ENCODE results near the gene ATG2A. TPM values are rescaled to one million over a fixed set of nuclear protein-coding genes. Genes with fewer than 3 reads are reported as not detected.

ATG2A gene
- total and polyA plus RNA-seq, 9 of the 15 experiments (the other 6 are each of a cell fraction or from before 2014, with no cell fraction given): 0.25 to 45.9 (median 5.2) TPM

GRCh38 chr11:64894070-64894811 lies 22.8 kb downstream of the ATG2A start (continued):
- TF ChIP-seq ZNF224 (CRISPR knock-in tag; IDR thresholded peaks at IDR 0.05) (no peak), ZNF253 (CRISPR knock-in tag; conservative IDR thresholded peaks at IDR 0.05) (no peak), ZZZ3 (IDR thresholded peaks at IDR 0.05) (no peak), FOXA3 (CRISPR knock-in tag; conservative IDR thresholded peaks at IDR 0.05 in 1 of 2, IDR thresholded peaks at IDR 0.05 in 1 of 2) (no peak), POLR2B (IDR thresholded peaks at IDR 0.05; ENCODE audit: low read depth, partially characterized antibody) (peak; percentile 40), ID3 (CRISPR knock-in tag; IDR thresholded peaks at IDR 0.05) (no peak), ID3 (tag; IDR thresholded peaks at IDR 0.05) (no peak), ZNF76 (CRISPR knock-in tag; IDR thresholded peaks at IDR 0.05; ENCODE audit: borderline replicate concordance) (no peak), XRCC5 (IDR thresholded peaks at IDR 0.05; ENCODE audit: low read depth, low read length) (peak; percentile 89; the same call in 1 of the 2 replicates), NCOA1 (IDR thresholded peaks at IDR 0.05; ENCODE audit: low read depth) (no peak), TAF15 (IDR thresholded peaks at IDR 0.05; ENCODE audit: low read depth, low read length) (no peak), HDGF (IDR thresholded peaks at IDR 0.05) (peak; percentile 99)
- TF ChIP-seq, protein P1, sequence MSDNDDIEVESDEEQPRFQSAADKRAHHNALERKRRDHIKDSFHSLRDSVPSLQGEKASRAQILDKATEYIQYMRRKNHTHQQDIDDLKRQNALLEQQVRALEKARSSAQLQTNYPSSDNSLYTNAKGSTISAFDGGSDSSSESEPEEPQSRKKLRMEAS (CRISPR knock-in tag; IDR thresholded peaks at IDR 0.05): no peak
- TF ChIP-seq, protein P2, sequence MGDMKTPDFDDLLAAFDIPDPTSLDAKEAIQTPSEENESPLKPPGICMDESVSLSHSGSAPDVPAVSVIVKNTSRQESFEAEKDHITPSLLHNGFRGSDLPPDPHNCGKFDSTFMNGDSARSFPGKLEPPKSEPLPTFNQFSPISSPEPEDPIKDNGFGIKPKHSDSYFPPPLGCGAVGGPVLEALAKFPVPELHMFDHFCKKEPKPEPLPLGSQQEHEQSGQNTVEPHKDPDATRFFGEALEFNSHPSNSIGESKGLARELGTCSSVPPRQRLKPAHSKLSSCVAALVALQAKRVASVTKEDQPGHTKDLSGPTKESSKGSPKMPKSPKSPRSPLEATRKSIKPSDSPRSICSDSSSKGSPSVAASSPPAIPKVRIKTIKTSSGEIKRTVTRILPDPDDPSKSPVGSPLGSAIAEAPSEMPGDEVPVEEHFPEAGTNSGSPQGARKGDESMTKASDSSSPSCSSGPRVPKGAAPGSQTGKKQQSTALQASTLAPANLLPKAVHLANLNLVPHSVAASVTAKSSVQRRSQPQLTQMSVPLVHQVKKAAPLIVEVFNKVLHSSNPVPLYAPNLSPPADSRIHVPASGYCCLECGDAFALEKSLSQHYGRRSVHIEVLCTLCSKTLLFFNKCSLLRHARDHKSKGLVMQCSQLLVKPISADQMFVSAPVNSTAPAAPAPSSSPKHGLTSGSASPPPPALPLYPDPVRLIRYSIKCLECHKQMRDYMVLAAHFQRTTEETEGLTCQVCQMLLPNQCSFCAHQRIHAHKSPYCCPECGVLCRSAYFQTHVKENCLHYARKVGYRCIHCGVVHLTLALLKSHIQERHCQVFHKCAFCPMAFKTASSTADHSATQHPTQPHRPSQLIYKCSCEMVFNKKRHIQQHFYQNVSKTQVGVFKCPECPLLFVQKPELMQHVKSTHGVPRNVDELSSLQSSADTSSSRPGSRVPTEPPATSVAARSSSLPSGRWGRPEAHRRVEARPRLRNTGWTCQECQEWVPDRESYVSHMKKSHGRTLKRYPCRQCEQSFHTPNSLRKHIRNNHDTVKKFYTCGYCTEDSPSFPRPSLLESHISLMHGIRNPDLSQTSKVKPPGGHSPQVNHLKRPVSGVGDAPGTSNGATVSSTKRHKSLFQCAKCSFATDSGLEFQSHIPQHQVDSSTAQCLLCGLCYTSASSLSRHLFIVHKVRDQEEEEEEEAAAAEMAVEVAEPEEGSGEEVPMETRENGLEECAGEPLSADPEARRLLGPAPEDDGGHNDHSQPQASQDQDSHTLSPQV (IDR thresholded peaks at IDR 0.05): peak; percentile 81

Measured in K562 (cell line).